Measurements from ENCODE around the gene ACACA. TPM values are rescaled to one million over a fixed set of nuclear protein-coding genes. Genes with fewer than 3 reads are reported as not detected.

ACACA gene
- total and polyA plus RNA-seq, 4 donors: 6.1 to 49.9 (median 23.7) TPM

- Histone ChIP-seq H3K27me3 (ENCODE audit: control insufficient read depth in 1 of 2, insufficient read depth in 2 of 2, low read length in 1 of 2) (no peaks in the 10 kb centered on the region), H3K36me3 (ENCODE audit: control insufficient read depth in 1 of 2, insufficient read depth in 2 of 2, low read length in 1 of 2) (peaks cover 0 to 4% of the 10 kb centered on the region in 2 donors), H3K4me1 (ENCODE audit: control insufficient read depth in 1 of 2, insufficient read depth in 2 of 2, low read length in 2 of 2) (no peaks in the 10 kb centered on the region), H3K9me3 (ENCODE audit: control insufficient read depth, low read length) (no peaks in the 10 kb centered on the region), H3K4me3 (ENCODE audit: low read length in 2 of 2) (no peak overlapping the region), H3K27ac (ENCODE audit: low read depth in 1 of 2, low read length in 2 of 2) (no peak overlapping the region)
- WGBS, 2 donors: 95 to 100% methylated on average over 1 of the region's 1 CpG
- intact Hi-C loops (cut with DNase I): no loop called here
- DNase-seq: no peak
- no peak for ATAC-seq (ENCODE audit: low FRiP score)
These were observed 226.7 kb downstream of the ACACA start for GRCh38 chr17:37179893-37180292.

- no peak overlapping the region for H3K4me3 ChIP-seq (ENCODE audit: low read length in 2 of 2)
- DNase-seq (no peak), ATAC-seq (ENCODE audit: low FRiP score) (no peak)
- peaks cover 0 to 4% of the 10 kb centered on the region in 2 donors for H3K36me3 ChIP-seq (ENCODE audit: control insufficient read depth in 1 of 2, insufficient read depth in 2 of 2, low read length in 1 of 2)
- H3K27me3 ChIP-seq (ENCODE audit: control insufficient read depth in 1 of 2, insufficient read depth in 2 of 2, low read length in 1 of 2): no peaks in the 10 kb centered on the region
- H3K27ac ChIP-seq (ENCODE audit: low read depth in 1 of 2, low read length in 2 of 2): no peak overlapping the region
- intact Hi-C loops (cut with DNase I): no loop called here
- WGBS, 2 donors: 27 to 35% methylated on average over 5 of the region's 5 CpGs
- H3K9me3 ChIP-seq (ENCODE audit: control insufficient read depth, low read length): no peaks in the 10 kb centered on the region
- no peaks in the 10 kb centered on the region for H3K4me1 ChIP-seq (ENCODE audit: control insufficient read depth in 1 of 2, insufficient read depth in 2 of 2, low read length in 2 of 2)
These were observed 229.3 kb downstream of the ACACA start for GRCh38 chr17:37177254-37177870.

DNA sequence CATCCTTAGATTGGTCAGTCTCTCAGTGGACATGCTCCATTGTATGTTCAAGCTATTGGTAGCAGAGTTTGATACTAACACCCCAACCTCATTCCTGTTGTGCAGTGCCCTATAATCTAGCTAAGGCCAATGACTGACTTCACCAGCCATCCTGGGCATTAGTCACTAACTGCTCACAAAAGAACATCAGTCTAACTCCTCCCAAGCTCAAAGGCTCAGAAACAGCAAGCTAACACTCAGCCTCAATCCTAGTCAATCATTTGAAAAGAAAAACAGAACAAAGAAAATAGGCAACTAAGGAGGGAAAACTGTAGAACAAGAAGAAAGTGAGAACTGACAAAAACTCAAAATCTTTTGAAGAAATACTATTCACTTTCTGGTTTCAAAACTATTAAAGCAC, 229.9 kb downstream of the ACACA start:
- Histone ChIP-seq H3K36me3 (ENCODE audit: control insufficient read depth in 1 of 2, insufficient read depth in 2 of 2, low read length in 1 of 2) (peaks cover 0 to 4% of the 10 kb centered on the region in 2 donors), H3K27ac (ENCODE audit: low read depth in 1 of 2, low read length in 2 of 2) (no peak overlapping the region), H3K4me1 (ENCODE audit: control insufficient read depth in 1 of 2, insufficient read depth in 2 of 2, low read length in 2 of 2) (no peaks in the 10 kb centered on the region), H3K9me3 (ENCODE audit: control insufficient read depth, low read length) (no peaks in the 10 kb centered on the region), H3K27me3 (ENCODE audit: control insufficient read depth in 1 of 2, insufficient read depth in 2 of 2, low read length in 1 of 2) (no peaks in the 10 kb centered on the region), H3K4me3 (ENCODE audit: low read length in 2 of 2) (no peak overlapping the region)
- no peak for DNase-seq
- no peak for ATAC-seq (ENCODE audit: low FRiP score)
- intact Hi-C loops (cut with DNase I): no loop called here

DNA sequence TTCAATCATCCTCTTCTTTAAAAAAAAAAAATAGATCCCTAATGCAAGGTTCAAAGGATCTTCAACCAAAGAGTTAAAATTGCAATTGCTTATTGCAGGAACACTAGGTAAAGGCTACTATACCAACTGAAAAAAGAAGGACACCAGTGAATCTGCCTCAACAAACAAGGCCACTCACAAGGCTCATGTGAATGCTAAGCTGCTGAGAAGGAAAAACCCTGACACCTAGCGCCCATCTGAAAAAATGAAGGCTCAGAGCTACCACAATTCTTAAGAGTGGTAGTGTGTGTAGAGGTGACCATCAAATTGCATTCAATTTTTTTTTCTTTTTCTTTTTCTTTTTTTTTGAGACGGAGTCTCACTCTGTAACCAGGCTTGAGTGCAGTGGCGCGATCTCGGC, 232.4 kb downstream of the ACACA start:
- intact Hi-C loops (cut with DNase I): no loop called here
- ATAC-seq (ENCODE audit: low FRiP score): no peak
- Histone ChIP-seq H3K9me3 (ENCODE audit: control insufficient read depth, low read length) (no peaks in the 10 kb centered on the region), H3K4me3 (ENCODE audit: low read length in 2 of 2) (no peak overlapping the region), H3K4me1 (ENCODE audit: control insufficient read depth in 1 of 2, insufficient read depth in 2 of 2, low read length in 2 of 2) (no peaks in the 10 kb centered on the region), H3K36me3 (ENCODE audit: control insufficient read depth in 1 of 2, insufficient read depth in 2 of 2, low read length in 1 of 2) (peaks cover 0 to 5% of the 10 kb centered on the region in 2 donors), H3K27ac (ENCODE audit: low read depth in 1 of 2, low read length in 2 of 2) (no peak overlapping the region), H3K27me3 (ENCODE audit: control insufficient read depth in 1 of 2, insufficient read depth in 2 of 2, low read length in 1 of 2) (no peaks in the 10 kb centered on the region)
- WGBS, 2 donors: 95 to 97% methylated on average over 5 of the region's 5 CpGs
- DNase-seq: no peak

DNA sequence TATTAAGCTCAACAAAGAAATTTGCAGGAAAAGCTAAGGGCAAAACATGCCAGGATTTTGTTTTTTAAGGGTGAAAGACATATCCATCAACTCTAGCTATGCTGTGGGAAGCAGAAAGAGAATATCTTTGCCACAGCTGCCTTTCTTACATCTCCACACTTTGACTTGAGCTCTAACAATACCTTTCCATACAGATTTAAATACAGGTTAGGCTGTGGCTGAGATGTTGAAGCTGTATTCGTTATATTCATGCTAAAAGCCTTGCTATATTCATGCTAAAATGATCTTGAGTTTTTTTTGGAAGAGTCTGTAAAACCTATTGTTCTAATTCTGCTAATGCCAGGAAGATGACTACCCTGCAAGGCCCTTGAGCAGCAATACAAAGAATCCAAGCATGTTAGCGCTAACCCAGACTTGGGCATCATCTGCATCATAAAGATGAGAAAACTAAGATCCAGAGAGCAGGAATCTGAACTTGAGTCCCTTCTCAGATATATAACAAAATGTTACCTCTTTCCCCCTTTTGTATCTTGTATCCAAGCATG, 235.7 kb downstream of the ACACA start:
- Histone ChIP-seq H3K9me3 (ENCODE audit: control insufficient read depth, low read length) (no peaks in the 10 kb centered on the region), H3K27me3 (ENCODE audit: control insufficient read depth in 1 of 2, insufficient read depth in 2 of 2, low read length in 1 of 2) (no peaks in the 10 kb centered on the region), H3K4me3 (ENCODE audit: low read length in 2 of 2) (no peak overlapping the region), H3K36me3 (ENCODE audit: control insufficient read depth in 1 of 2, insufficient read depth in 2 of 2, low read length in 1 of 2) (peaks cover 0 to 1% of the 10 kb centered on the region in 2 donors), H3K4me1 (ENCODE audit: control insufficient read depth in 1 of 2, insufficient read depth in 2 of 2, low read length in 2 of 2) (no peaks in the 10 kb centered on the region), H3K27ac (ENCODE audit: low read depth in 1 of 2, low read length in 2 of 2) (no peak overlapping the region)
- 63 to 69% methylated on average over 2 of the region's 2 CpGs for WGBS, 2 donors
- intact Hi-C loops (cut with DNase I): no loop called here
- DNase-seq: no peak
- no peak for ATAC-seq (ENCODE audit: low FRiP score)

- ATAC-seq (ENCODE audit: low FRiP score): no peak
- no peak for DNase-seq
- no peak overlapping the region for H3K27ac ChIP-seq (ENCODE audit: low read depth in 1 of 2, low read length in 2 of 2)
- intact Hi-C loops (cut with DNase I): no loop called here
- H3K27me3 ChIP-seq (ENCODE audit: control insufficient read depth in 1 of 2, insufficient read depth in 2 of 2, low read length in 1 of 2): no peaks in the 10 kb centered on the region
- H3K4me1 ChIP-seq (ENCODE audit: control insufficient read depth in 1 of 2, insufficient read depth in 2 of 2, low read length in 2 of 2): no peaks in the 10 kb centered on the region
- no peaks in the 10 kb centered on the region for H3K9me3 ChIP-seq (ENCODE audit: control insufficient read depth, low read length)
- H3K4me3 ChIP-seq (ENCODE audit: low read length in 2 of 2): no peak overlapping the region
- peaks cover 0 to 1% of the 10 kb centered on the region in 2 donors for H3K36me3 ChIP-seq (ENCODE audit: control insufficient read depth in 1 of 2, insufficient read depth in 2 of 2, low read length in 1 of 2)
- 60 to 69% methylated on average over 3 of the region's 3 CpGs for WGBS, 2 donors
These were observed 237.8 kb downstream of the ACACA start for GRCh38 chr17:37168731-37169353.

DNA sequence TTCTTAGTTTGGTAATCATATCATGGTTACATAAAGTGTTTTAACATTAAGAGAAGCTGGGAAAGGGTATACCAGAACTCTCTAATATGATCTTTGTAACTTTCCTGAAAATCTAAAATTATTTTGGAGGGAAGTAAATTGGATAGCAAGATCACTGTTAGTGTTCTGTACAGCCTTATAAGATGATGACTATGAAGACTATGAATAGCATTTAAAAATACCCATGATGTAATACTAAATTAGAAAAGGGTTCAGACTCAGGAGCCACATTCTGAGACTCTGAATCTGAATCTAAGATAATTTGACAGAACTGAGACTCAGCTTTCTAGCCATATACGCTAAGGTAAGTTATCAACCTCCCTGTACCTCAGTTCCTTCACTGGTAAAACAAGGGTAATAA, 238.9 kb downstream of the ACACA start:
- Histone ChIP-seq H3K9me3 (ENCODE audit: control insufficient read depth, low read length) (no peaks in the 10 kb centered on the region), H3K36me3 (ENCODE audit: control insufficient read depth in 1 of 2, insufficient read depth in 2 of 2, low read length in 1 of 2) (peaks cover 0 to 1% of the 10 kb centered on the region in 2 donors), H3K4me3 (ENCODE audit: low read length in 2 of 2) (no peak overlapping the region), H3K4me1 (ENCODE audit: control insufficient read depth in 1 of 2, insufficient read depth in 2 of 2, low read length in 2 of 2) (no peaks in the 10 kb centered on the region), H3K27ac (ENCODE audit: low read depth in 1 of 2, low read length in 2 of 2) (no peak overlapping the region), H3K27me3 (ENCODE audit: control insufficient read depth in 1 of 2, insufficient read depth in 2 of 2, low read length in 1 of 2) (no peaks in the 10 kb centered on the region)
- ATAC-seq (ENCODE audit: low FRiP score) (no peak), DNase-seq (no peak)
- intact Hi-C loops (cut with DNase I): no loop called here
- 92 to 97% methylated on average over 1 of the region's 1 CpG for WGBS, 2 donors

DNA sequence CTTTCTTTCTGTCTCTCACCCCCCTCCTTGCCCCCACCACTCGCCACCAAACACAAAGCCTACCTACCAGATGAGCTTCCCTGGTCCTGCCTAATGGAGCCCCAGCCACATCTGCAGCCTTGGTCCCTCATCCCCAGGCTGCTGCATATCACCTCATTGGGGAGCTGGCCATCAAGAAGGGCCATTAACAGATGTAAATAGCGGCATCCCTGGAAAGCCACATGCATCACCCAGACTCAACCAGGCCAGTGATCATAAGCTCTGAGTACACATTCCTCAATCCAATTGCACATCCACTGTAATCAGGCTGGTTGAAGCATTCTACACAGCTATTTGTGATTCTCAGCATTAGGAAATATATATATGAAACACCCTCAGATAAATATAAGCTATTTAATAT, 242.6 kb downstream of the ACACA start:
- WGBS, 2 donors: 92 to 97% methylated on average over 2 of the region's 2 CpGs
- intact Hi-C loops (cut with DNase I): loop anchor here in 1 of 2 donors (5.0 kb wide), 1 partner anchor 37 kb away; no protein-coding TSS in a partner anchor
- DNase-seq: no peak
- Histone ChIP-seq H3K27me3 (ENCODE audit: control insufficient read depth in 1 of 2, insufficient read depth in 2 of 2, low read length in 1 of 2) (no peaks in the 10 kb centered on the region), H3K27ac (ENCODE audit: low read depth in 1 of 2, low read length in 2 of 2) (no peak overlapping the region), H3K4me3 (ENCODE audit: low read length in 2 of 2) (no peak overlapping the region), H3K4me1 (ENCODE audit: control insufficient read depth in 1 of 2, insufficient read depth in 2 of 2, low read length in 2 of 2) (no peaks in the 10 kb centered on the region), H3K36me3 (ENCODE audit: control insufficient read depth in 1 of 2, insufficient read depth in 2 of 2, low read length in 1 of 2) (no peaks in the 10 kb centered on the region), H3K9me3 (ENCODE audit: control insufficient read depth, low read length) (no peaks in the 10 kb centered on the region)
- ATAC-seq (ENCODE audit: low FRiP score): no peak

DNA sequence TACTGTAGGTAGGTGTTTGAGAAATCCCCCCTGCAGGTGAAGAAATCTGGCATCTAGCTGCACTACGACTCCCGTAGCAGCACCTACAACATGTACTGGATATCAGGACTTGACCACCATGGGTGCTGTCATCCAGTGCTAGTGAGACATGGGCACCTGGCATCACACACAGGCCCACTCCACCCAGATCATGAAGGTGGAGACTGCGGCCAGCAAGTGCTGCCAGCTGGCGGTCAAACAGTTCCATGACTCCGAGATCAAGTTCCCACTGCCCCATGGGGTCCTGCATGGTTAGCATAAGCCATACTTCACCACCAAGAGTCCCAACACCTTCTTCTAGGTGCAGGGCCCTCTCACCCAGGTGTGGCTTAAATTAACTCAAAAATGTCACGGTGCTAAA, 243.8 kb downstream of the ACACA start:
- intact Hi-C loops (cut with DNase I): loop anchor here in 1 of 2 donors (5.0 kb wide), 1 partner anchor 35 kb away; no protein-coding TSS in a partner anchor
- no peak for ATAC-seq (ENCODE audit: low FRiP score)
- WGBS, 2 donors: 94 to 95% methylated on average over 6 of the region's 6 CpGs

More for the DNA sequence above, 243.8 kb downstream of the ACACA start:
- no peaks in the 10 kb centered on the region for H3K9me3 ChIP-seq (ENCODE audit: control insufficient read depth, low read length)
- no peaks in the 10 kb centered on the region for H3K36me3 ChIP-seq (ENCODE audit: control insufficient read depth in 1 of 2, insufficient read depth in 2 of 2, low read length in 1 of 2)
- H3K27me3 ChIP-seq (ENCODE audit: control insufficient read depth in 1 of 2, insufficient read depth in 2 of 2, low read length in 1 of 2): no peaks in the 10 kb centered on the region
- no peaks in the 10 kb centered on the region for H3K4me1 ChIP-seq (ENCODE audit: control insufficient read depth in 1 of 2, insufficient read depth in 2 of 2, low read length in 2 of 2)
- DNase-seq: no peak
- no peak overlapping the region for H3K4me3 ChIP-seq (ENCODE audit: low read length in 2 of 2)
- no peak overlapping the region for H3K27ac ChIP-seq (ENCODE audit: low read depth in 1 of 2, low read length in 2 of 2)
